GM19467 (cell line): Measurements from ENCODE around the gene EPB41L4B.
"Not testable (repeated sequence)": the region's sequence is repeated elsewhere in the genome, so short reads cannot be mapped to it uniquely, and the experiment has no call there.

ENCODE experiments used
- ATAC-seq: cut with Tn5 transposase; IDR thresholded peaks from one replicate; pipeline ENCODE4 v1.9.1; 2021; ENCODE audit warnings: mild to moderate bottlenecking, moderate library complexity; ENCODE audit not compliant: unreplicated experiment

The EPB41L4B gene

GRCh38 chr9:109320742-109321448 is at the start of gene EPB41L4B:
Gene EPB41L4B (minus strand): TSS chr9:109321059. CDS start chr9:109320446, 613 bp downstream.
- peak; percentile 97 for ATAC-seq

GRCh38 chr9:109369285-109369684 is 48.4 kb upstream of the EPB41L4B start:
- no peak for ATAC-seq

DNA sequence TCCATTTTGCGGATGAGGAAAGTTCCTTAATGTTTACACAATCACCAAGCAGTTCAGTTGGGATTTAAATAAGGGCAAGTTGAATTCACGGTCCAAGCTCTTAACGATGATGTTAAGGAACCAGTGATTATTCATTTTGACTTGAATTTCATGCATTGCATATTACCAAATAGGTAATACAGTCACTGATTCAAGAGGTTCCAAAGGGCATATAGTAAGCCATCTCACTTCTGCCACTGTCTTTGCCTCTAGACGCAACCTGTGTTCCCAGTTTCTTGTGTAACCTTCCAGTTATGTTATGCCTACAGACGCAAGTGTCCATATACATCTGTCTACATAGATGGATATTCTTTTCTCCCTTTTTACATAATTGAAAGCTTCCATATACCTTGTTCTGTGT is 39.9 kb upstream of the EPB41L4B start:
- ATAC-seq = no peak

GRCh38 chr9:109358968-109359603 is 38.2 kb upstream of the EPB41L4B start:
- not testable (repeated sequence) for ATAC-seq

DNA sequence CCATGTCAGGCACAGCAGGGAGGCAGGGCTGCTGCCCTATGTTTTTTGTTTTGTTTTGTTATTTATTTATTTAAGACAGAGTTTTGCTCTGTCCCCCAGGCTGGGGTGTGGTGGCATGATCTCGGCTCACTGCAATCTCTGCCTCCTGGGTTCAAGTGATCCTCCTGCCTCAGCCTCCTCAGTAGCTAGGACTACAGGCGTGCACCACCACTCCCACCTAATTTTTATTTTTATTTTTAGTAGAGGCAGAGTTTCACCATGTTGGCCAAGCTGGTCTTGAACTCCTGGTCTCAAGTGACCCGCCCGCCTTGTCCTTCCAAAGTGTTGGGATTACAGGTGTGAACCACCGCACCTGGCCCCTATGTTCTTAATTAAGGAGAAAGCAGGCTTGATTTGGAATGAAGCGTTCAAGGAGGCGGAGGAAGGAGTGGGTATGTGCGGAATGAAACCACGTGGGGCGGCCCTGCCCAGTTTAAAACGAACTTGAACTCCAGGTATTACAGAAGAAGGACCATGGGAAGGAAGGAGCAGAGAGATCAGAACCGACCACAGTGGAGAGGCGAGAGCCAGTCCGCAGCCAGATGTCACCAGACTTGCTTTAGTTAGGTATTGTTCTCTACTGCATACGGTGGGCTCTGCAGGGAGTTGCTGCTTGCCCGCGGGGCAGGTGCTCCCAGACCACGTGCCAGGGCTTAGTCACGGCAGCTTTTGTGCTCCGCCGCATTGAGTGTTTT is 34.9 kb upstream of the EPB41L4B start:
- no peak for ATAC-seq

DNA sequence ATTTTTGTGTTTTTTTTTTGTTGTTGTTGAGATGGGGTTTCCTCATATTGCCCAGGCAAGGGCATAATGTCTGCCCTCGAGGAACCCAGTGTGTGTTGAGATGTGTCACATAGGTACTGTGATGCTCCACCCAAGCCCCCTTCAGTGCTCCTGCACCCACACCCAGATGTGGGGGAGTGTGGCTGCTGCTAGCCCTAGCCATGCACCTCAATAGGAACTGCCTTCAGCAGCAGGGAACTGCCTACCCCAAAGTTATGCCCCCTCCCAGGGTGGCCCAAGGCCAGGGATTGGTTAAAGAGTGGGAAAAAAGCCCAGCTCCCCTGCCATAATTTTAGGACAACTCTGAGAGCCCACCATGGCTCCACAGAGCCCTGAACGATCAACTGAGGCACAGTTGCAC is 33.3 kb upstream of the EPB41L4B start:
- ATAC-seq = no peak

DNA sequence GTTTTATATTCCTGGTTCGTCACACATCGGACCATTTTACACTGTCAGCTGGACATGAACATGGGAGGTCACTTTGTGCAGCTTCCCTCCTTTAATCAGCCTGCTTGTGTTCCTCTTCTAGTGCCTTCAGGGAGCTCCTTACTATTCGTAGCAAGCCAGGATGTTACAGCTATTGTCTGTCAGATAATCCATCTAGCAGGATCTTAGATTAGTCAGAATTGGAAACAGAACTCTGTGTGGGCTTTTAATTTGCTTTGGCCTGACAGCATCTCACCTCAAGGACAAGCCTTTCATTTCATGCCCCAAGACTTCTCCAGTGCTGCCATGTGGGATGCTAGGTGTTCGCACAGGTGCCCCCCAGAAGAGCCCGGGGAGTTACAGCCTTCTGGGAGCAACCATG is 30.2 kb upstream of the EPB41L4B start:
- no peak for ATAC-seq

DNA sequence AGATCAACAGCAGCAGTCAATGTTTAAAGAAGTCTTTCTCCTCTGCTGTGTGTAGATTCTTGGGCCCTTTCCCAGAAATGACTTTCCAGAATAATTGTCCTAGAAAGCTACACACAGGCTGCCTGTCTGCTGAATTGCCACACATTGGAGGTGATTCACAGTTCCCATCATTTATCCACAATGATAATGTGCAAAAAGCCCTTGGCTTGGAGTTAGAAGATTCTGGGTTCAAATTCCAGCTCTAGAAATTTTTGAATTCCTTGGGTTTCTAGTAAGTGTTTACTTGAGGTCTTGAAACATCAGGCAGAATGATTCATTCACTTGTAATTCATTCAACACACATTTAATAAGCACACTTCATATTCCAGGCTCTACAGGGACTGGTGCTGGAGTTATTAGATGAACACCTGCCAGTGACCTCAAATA is 28.6 kb upstream of the EPB41L4B start:
- no peak for ATAC-seq

- no peak for ATAC-seq
These were observed 26.0 kb upstream of the EPB41L4B start for GRCh38 chr9:109346904-109347303.

DNA sequence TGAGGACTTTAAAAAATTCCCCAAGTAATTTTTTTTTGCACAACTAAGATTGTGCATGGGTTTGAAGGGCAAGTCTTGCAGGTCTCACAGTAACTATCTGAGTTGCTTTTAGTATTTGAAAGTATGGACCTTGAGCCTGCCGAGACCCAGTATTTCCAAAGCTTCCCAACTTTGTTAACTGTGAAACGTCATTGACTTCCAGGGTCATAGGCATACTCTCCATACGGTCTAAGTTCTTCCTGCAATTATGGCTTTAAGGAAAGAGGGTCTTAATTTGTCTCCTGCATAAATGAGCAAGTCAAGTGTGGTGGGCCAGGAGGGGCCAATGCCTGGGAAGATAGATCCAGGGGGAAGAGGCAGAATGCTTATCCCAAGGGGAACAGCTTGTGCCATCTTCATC is 24.0 kb upstream of the EPB41L4B start:
- ATAC-seq = no peak

- no peak for ATAC-seq
These were observed 22.0 kb upstream of the EPB41L4B start for GRCh38 chr9:109342878-109343277.

GRCh38 chr9:109341561-109341960 is 20.7 kb upstream of the EPB41L4B start:
- ATAC-seq = no peak

- not testable (repeated sequence) for ATAC-seq
These were observed 20.1 kb upstream of the EPB41L4B start for GRCh38 chr9:109340979-109341378.

DNA sequence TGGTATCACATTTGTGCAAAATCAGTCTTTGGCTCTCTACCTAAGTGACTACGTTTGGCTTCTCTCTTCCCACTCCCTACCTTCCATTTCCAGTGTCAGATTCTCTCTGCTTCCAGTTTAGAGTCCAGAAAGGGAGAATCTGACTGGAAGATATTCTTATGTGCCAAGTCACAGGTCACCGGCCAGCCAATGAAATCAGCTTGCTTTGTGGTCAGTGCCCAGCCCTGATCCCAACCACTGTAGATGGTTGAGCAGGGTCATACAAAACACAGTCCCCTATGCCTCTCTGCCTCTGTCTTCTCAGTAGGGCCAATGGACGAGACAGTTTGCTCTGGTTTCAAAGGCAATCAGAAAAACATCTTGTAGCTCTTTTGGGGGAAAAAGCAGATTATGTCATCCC is 15.6 kb upstream of the EPB41L4B start:
- no peak for ATAC-seq

- no peak for ATAC-seq
These were observed 15.1 kb upstream of the EPB41L4B start for GRCh38 chr9:109335929-109336328.

DNA sequence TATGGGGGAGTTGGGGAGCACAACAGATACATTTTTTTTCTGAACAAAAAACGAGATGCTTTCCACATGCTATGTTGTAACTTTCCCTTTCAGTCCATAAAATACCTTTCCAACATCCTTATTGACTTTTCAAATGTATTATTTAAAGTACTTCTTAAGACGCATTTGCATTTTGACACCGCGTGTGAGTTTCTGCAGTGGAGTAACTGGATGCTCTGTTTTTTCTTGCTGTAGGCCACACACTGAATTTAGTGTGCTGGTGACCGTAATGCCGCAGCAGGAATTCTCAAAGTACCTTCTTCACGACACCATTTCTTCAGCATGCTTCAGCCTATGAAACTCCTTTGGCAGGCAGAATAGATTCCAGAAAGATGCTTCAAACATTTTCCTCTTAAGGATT is 14.3 kb upstream of the EPB41L4B start:
- ATAC-seq = no peak

- ATAC-seq = no peak
These were observed 10.5 kb upstream of the EPB41L4B start for GRCh38 chr9:109331353-109331752.

- ATAC-seq = no peak
These were observed 8.9 kb upstream of the EPB41L4B start for GRCh38 chr9:109329638-109330258.

DNA sequence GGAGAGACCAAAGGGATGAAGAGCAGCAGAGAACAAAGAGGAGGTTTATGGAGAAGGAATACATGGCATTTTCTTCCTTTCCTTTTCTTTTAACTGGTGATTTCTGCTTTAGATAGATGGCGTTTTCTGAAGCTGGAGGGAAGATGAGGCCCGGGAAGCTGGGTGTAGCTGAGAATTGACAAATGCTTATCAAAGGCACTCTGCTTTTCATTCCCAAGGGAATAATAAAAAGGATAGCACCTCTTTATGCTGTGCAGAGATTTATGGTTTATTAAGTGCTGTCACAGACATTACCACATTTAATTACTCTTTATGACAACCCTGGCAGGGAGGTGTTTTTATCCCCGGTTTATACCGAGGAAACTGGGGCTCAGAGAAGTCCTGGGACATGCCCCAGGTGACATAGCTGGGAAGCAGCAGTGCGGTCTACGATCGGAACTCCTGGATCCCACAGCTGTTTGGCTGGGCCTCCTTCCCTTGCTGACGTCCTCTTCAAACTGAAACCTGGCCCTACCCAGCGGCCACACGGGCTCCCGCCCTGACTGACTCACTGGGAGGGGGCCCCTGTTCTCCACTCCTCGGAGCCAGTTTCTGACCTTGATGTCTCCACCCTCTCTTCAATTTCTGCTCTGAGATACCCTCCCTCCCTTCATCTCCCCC is 8.2 kb upstream of the EPB41L4B start:
- no peak for ATAC-seq

DNA sequence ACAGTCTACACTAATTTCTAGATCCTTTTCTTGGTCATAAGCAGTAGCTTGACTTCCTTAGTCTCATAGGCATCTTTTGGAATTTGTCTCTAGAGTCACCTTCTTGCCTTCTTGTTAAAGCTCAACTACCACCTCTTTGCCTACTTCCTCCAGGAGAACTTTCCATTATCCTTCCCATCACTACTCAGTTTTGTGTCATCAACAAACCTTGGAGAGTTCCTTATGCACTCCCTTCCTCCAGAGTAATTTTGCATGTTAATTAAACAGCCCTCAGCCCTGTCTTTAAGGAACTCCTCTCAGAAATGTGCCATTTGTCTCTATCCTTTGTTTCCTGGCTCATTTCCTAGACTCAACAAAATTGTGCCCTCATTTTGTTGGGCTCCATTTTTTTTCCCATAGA is 4.2 kb upstream of the EPB41L4B start:
- ATAC-seq = no peak

DNA sequence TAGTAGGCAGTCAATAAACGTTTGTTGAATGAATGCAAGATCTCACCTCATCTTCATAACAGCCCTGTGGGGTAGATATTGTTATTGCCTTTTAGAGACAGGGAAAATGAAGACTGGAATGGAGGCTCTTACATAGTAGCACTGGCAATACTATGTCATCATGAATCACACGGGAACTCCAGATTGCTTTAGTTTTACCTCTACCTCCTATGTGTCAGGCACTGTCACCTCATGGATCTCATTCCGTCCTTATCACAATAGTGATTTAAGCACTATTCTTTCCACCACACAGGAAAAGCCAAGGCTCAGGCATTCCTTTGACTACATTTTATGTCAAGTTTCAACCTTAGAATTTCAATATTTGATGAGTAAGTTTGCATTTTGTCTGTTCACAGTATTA is 2.9 kb upstream of the EPB41L4B start:
- ATAC-seq = no peak
